Stimulated activated CD4-positive, alpha-beta T cell treated with anti-CD3 and anti-CD28 coated beads, Interleukin-15, amount 100 ng/mL, for 24 hours (primary cell): Measurements from ENCODE around the gene NLRP3.
A peak's percentile ranks its signal among the peaks of the same experiment; 100 is the strongest.
"Not testable (repeated sequence)": the region's sequence is repeated elsewhere in the genome, so short reads cannot be mapped to it uniquely, and the experiment has no call there.

Experiments used
- DNase-seq: peaks from one replicate; pipeline ENCODE4 v3.0.0-alpha.2; 2020

The NLRP3 gene

GRCh38 chr1:247392088-247392487 is 23.9 kb upstream of the NLRP3 start:
- DNase-seq = no peak

DNA sequence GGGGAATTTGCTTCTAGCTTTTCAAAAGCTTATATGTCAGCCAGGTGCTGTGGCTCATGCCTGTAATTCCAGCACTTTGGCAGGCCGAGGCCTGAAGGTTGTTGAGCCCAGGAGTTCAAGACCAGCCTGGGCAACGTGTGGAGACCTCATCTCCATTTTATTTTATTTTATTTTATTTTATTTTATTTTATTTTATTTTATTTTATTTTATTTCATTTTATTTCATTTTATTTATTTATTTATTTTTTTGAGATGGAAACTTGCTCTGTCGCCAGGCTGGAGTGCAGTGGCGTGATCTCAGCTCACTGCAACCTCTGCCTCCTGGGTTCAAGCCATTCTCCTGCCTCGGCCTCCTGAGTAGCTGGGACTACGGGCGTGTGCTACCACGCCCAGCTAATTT is 20.9 kb upstream of the NLRP3 start:
- not testable (repeated sequence) for DNase-seq

DNA sequence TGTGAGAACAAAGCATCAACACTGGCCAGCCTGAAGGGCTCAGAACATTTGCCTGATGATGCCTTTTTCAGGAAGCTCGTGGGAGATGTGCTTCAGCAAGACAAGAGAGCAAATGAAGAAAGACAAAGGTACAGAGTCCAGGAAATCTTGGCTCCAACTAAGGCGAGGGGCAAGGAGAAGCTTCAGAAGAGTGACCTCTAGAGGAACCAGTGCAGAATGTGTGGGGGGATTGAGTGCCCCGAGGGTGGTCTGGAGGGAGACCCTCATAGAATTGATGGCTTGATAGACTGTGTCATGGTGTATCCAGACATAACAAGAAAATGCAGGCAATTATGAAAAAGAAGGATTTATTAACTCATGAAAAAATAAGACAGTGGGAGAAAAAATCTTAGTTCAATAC is 15.3 kb upstream of the NLRP3 start:
- DNase-seq = no peak

DNA sequence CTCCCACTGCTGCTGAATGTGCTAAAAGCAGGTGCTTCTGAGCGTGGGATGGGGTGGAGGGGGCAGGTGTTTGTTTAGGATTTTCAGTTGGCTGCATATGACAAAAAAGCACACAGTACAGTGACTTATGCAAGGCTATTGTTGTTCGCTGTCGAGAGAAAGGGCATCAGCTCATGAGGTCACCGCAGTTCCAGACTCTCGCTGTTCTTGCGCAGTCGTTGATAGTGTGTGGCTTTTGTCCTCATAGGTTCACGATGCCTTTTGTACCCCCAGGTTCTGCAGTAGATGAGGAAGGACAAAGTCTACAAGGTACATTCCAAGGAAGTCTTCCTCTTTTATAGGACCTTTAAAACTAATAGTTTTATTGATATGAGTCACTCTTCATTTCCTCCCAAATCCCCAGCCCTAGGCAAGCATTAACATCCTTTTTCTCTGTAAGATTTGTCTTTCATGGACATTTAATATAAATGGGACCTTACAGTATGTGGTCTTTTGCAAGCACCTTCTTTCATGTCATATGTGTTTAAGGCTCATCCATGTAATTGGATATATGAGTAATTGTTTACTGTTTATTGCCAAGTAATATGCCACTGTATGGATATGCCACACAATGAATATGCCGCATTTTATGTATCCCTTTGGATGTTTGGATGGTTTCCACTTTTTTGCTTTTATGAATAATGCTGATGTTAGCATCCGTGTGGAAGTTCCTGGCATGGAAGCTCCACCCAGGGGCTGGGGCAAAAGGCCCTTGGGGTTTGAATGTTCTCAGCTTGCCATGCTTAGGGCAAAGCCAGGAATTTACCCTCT is 14.5 kb upstream of the NLRP3 start:
- no peak for DNase-seq

DNA sequence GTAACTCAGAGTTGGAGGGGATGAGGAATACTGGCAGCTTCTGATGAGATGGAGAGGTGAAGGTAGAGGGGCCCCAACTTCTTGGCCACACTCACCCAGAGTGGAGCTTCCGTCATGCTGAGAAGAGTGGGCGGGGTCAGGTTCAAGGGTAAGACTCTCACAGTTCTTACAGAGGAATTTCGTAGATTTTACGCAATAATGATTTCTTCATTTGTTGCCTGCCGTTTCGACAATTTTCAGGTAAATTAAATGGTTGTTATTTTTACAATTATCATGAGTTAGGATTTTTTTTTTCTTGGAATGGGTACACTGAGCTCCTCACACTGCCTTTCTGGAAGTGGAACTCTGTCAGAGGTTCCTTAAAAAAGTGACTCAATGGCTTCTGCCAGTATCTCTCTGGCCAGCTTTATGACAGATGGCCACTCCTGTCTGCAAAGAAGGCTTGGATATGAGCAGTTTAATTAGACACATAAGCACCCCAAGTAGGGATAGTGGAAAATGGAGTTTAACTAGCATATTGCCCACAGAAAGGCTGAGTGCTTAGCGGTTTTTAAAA is 13.8 kb upstream of the NLRP3 start:
- no peak for DNase-seq

GRCh38 chr1:247406014-247406656 is 9.8 kb upstream of the NLRP3 start:
- DNase-seq = no peak

DNA sequence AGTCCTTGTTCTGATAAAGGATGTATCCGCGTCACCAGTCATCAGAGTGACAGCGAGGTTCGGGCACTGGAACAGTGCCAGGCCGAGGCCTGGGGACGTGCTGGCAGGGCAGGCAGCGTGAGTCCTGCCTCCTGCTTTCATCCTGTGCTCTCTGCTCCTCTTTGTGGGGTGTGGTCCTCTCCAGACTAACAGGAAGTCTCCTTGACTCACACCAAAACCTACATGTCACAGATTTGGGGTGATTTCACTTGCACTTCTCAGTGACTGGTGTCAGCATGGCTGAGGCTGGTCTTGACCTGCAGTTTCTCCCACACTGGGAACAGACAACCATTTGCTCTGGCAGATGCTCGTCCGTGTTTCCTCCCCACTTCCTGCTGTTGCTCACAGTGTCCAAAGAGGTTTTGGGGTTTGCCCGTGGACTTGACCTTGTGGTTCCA is 8.8 kb upstream of the NLRP3 start:
- peak; percentile 82 for DNase-seq

DNA sequence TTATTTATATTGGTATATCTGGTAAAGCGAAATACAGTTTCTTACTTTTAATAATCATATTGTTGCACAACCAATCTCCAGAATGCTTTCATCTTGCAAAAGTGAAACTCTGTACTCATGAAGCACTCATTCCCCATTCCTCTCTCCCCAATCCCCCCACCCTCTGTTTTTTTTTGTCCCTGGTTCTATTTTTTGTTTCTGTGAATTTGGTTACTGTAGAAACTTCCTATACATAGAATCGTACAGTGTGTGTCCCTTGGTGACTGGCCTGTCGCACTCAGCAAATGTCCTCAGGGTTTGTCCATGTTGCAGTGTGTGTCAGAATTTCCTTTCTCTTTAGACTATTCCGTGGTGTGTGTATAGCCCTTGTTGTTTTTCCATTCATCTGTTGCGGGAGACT is 7.9 kb upstream of the NLRP3 start:
- peak; percentile 39 for DNase-seq

DNA sequence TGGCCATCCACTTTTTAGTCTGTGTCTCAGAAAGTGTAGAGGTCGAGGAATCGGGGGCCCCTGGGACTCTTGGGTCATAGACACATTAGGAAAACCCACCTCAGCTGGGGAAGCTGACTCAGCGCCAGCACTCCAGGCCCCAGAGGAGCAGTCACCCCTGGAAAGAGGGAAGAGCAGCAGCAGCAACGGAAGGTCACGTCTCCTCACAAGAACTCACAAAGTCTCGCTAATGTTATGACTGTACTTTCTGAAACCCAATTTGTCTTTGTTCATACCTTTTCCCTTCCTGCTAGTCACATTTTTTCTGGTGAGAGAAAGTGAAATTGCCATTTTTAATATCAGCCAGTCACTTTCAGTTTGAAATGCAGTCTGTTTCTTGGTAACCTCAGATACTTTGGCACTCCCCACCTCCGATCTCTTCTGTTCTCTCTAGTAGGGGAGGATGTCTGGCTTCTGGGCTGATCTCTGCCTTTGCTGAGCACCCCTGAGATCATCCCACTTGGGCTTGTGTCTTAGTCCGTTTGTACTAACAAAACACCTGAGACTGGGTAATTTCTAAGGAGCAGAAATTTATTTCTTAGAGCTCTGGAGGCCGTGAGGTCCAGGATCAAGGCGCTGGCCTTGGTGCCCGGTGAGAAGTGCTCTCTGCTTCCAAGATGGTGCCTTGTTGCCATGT is 6.0 kb upstream of the NLRP3 start:
- peak; percentile 66 for DNase-seq

DNA sequence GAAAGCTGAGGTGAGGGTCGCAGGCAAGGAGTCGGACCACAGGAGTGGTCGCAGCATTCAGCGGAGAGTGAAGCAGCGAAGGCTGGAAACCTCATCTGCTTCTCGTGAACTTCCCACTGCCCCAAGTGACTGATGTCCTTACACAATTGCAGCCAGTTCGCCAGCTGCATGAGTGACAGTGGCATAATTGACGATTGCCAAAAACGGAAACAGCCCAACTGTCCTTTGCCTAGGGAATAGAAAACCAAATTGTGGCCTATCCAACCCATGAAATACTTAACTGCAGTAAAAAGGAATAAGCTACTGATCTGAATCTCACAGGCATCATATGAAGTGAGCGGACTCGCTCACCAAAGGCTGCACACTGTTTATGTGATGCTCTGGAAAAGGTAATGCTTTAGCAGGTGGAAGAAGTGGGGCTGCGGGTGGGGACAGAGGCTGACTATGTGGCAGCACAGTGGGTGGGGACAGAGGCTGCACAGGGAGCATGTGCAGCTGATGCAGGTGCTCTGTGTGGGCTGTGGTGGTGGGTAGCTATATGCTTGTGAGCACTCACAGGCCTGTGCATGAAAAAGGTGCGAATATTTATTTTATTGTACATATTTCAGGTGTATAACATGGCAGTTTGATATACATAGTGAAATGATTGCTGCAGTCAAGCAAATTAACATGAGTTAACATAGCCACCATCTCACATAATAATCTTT is 4.2 kb upstream of the NLRP3 start:
- no peak for DNase-seq

- no peak for DNase-seq
These were observed 1.9 kb downstream of the NLRP3 start for GRCh38 chr1:247417831-247418230.

DNA sequence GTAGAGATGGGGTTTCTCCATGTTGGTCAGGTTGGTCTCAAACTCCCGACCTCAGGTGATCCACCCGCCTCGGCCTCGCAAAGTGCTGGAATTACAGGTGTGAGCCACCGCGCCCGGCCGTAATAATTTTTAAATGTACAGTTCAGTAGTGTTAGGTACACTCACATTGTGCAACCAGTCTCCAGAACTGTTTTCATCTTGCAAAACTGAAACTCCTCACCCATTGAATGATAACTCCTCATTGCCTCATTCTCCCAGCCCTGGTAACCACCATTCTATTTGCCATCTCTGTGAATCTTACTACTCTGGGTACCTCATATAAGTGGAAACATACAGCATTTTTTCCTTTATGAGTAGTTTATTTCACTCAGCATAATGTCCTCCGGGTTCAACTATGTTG is 3.4 kb downstream of the NLRP3 start:
- DNase-seq = no peak

DNA sequence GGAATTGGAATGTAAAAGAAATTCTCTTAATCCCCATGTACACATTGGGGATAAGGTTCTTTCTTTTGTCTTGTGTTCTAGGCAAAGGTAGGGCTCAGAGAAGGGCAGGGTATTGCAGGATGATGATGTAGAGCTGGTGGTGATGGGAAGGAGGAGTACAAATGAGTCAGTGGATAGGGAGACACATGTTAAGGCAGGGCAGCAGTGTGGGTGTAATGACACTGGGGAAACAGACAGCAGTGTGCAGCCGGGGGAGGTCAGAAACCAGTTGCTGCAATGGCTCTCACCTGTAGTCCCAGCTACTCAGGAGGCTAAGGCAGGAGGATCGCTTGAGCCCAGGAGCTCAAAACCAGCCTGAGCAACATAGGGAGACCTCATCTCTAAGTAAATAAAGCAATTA is 5.1 kb downstream of the NLRP3 start:
- DNase-seq = peak; percentile 59

DNA sequence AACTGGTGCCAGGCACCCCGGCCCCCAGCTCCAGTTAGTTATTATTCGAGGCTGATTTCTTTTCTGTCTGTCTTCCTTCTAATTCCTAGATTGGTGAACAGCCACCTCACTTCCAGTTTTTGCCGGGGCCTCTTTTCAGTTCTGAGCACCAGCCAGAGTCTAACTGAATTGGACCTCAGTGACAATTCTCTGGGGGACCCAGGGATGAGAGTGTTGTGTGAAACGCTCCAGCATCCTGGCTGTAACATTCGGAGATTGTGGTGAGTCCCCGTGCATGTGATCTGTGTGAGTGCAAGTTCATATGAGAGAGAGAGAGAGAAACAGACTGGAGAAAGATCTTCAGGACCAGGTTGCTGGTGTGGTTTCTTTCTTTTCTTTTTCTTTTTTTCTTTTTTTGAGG is 13.5 kb downstream of the NLRP3 start:
- DNase-seq = no peak

- no peak for DNase-seq
These were observed 14.5 kb downstream of the NLRP3 start for GRCh38 chr1:247430434-247430833.

GRCh38 chr1:247431643-247432042 is 15.7 kb downstream of the NLRP3 start:
- DNase-seq = no peak

GRCh38 chr1:247434005-247434404 is 18.0 kb downstream of the NLRP3 start:
- DNase-seq = no peak

DNA sequence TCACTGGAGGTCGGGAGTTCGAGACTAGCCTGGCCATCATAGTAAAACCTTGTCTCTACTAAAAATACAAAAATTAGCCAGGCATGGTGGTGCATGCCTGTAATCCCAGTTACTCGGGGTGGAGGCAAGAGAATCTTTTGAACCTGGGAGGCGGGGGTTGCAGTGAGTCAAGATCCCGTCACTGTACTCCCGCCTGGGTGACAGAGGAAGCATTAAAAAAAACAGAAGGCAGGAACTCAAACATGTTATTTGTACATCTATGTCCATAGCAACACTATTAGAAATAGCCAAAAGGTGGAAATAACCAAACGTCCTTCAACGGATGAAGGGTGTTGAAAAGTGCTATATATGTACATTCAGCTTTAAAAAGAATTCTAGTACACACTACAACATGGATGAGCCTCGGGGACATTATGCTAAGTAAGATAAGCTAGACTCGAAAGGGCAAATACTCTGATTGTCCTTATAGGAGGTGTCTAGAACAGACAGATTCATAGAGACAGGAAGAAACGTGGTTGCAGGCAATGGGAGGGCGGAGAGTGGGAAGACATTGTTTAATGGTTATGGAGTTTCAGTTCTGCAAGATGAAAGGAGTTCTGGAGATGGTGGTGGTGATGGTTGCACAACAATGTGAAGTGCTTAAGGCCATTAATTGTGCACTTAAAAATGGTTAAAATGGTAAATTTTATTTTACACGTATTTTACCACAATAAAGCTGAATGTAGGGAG is 19.2 kb downstream of the NLRP3 start:
- no peak for DNase-seq

- DNase-seq = no peak
These were observed 19.8 kb downstream of the NLRP3 start for GRCh38 chr1:247435759-247436147.

DNA sequence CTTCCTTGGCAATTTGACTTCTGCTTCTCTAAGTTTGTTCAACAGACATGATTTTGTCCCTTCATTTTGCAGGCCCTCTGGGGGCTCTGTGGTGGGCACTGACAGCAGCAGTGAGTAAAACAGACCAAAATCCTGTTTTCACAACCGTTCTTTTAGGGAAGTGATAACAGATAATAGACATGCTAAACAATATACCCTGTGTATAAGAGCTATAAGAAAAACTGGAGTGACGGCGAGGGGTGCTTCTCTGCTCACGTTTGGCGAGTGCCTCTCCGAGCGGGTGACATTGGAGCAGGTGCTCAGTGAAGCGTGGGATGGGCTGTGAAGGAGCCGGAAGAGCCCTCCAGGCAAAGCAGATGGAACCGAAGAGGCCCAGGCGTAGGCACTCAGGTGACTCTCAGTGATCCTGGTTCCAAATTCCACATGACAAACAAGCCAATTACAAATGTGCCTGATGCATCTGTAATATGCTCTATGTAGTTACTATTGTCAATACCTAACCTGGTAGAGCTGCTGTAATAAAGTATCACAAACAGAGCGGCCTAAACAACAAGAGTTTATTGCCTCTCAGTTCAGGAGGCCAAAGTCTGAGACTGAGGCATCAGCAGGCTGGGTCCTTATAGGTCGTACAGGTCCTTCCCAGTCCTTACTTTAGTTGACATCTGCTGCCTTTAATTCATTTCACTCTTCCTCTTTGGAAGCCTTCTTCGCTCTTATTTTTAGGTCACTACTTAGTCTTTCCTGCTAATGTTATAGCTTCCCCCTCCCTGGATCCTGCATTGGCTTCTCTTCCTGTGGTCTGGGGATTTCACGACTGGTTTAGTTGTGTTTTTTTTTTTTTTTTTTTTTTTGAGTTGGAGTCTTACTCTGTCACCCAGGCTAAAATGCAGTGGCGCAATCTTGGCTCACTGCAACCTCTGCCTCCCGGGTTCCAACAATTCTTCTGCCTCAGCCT is 21.9 kb downstream of the NLRP3 start:
- DNase-seq = no peak

- DNase-seq = no peak
These were observed 24.1 kb downstream of the NLRP3 start for GRCh38 chr1:247440001-247440620.
